GM21737 (cell line): ENCODE measurements around the gene CHRNA5.

ENCODE experiments used
- ATAC-seq: cut with Tn5 transposase; IDR thresholded peaks from one replicate; pipeline ENCODE4 v1.9.1; 2021; ENCODE audit warnings: mild to moderate bottlenecking, moderate library complexity; ENCODE audit not compliant: unreplicated experiment

CHRNA5 gene

GRCh38 chr15:78636378-78636859 lies 71.1 kb downstream of the CHRNA5 start:
- ATAC-seq = no peak

- ATAC-seq = no peak
Measured at GRCh38 chr15:78637776-78638435, 72.6 kb downstream of the CHRNA5 start.

GRCh38 chr15:78638658-78639314 lies 73.5 kb downstream of the CHRNA5 start:
- no peak for ATAC-seq

GRCh38 chr15:78640527-78641101 lies 75.3 kb downstream of the CHRNA5 start:
- ATAC-seq = no peak

- ATAC-seq = no peak
Measured at GRCh38 chr15:78641102-78641748, 75.9 kb downstream of the CHRNA5 start, which contains the start of gene CHRNB4. CHRNB4 (minus strand) TSS chr15:78641210; CDS start chr15:78641133, 77 bp downstream.

- no peak for ATAC-seq
Measured at GRCh38 chr15:78641749-78642275, 76.5 kb downstream of the CHRNA5 start.

GRCh38 chr15:78642331-78642730 lies 77.0 kb downstream of the CHRNA5 start:
- ATAC-seq = no peak
